ENCODE data around the gene VAV2. TPM values are rescaled to one million over a fixed set of nuclear protein-coding genes. Genes with fewer than 3 reads are reported as not detected.

Gene VAV2
- total RNA-seq, 2 experiments from 2014 or later: 11.0 to 27.8 TPM

DNA sequence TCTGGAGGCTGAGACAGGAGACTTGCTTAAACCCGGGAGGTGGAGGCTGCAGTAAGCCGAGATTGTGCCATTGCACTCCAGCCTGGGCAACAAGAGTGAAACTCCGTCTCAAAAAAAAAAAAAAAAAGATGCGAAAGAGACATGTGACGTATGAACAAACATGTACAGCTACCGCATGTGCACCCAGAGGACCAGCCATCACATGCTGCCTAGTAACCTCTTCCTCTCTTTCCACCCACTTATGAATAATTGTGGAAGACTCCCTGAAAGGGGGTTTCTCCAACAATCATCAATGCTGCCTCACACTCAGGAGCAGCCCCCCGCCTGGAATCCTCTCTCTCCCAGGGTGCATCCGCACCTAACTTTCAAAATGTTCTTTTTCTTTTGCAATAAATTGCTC lies 256.2 kb downstream of the VAV2 start:
- TF ChIP-seq EZH2phosphoT487 (IDR thresholded peaks at IDR 0.05; ENCODE audit: borderline replicate concordance, low read depth, low read length): no peak
- TF ChIP-seq, protein P1, sequence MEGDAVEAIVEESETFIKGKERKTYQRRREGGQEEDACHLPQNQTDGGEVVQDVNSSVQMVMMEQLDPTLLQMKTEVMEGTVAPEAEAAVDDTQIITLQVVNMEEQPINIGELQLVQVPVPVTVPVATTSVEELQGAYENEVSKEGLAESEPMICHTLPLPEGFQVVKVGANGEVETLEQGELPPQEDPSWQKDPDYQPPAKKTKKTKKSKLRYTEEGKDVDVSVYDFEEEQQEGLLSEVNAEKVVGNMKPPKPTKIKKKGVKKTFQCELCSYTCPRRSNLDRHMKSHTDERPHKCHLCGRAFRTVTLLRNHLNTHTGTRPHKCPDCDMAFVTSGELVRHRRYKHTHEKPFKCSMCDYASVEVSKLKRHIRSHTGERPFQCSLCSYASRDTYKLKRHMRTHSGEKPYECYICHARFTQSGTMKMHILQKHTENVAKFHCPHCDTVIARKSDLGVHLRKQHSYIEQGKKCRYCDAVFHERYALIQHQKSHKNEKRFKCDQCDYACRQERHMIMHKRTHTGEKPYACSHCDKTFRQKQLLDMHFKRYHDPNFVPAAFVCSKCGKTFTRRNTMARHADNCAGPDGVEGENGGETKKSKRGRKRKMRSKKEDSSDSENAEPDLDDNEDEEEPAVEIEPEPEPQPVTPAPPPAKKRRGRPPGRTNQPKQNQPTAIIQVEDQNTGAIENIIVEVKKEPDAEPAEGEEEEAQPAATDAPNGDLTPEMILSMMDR (conservative IDR thresholded peaks at IDR 0.05; ENCODE audit: low read length): no peak
- Histone ChIP-seq H3K9me3 (ENCODE audit: low read length) (no peaks in the 10 kb centered on the region), H2AFZ (ENCODE audit: low read length) (no peak overlapping the region), H3K4me1 (ENCODE audit: insufficient read depth, low read length, poor library complexity, severe bottlenecking) (peaks cover 18% of the 10 kb centered on the region), H3K36me3 (ENCODE audit: insufficient read depth, low read length) (no peaks in the 10 kb centered on the region), H3K27ac (ENCODE audit: low read depth, low read length, poor library complexity, severe bottlenecking) (no peak overlapping the region), H3K4me3 (ENCODE audit: low read depth, low read length, poor library complexity, severe bottlenecking) (no peak overlapping the region), H3K4me2 (ENCODE audit: low read length) (no peak overlapping the region), H4K20me1 (ENCODE audit: insufficient read depth, low read length) (no peaks in the 10 kb centered on the region), H3K79me2 (ENCODE audit: insufficient read depth, low read depth, low read length) (no peaks in the 10 kb centered on the region), H3K9me2 (ENCODE audit: insufficient read depth, low read length) (no peaks in the 10 kb centered on the region)
- CTCF ChIA-PET (ENCODE audit: unreplicated experiment): interaction anchor here (0.6 kb wide), 1 partner anchor 150 kb away, joined by 4 read pairs; no protein-coding TSS in a partner anchor
- no peak for DNase-seq (ENCODE audit: low spot score)
- no TSS peak for BruUV-seq (replicated peaks)
- intact Hi-C loops (cut with micrococcal nuclease; ENCODE audit: unreplicated experiment): no loop called here
- POLR2A ChIA-PET: no interaction called here

DNA sequence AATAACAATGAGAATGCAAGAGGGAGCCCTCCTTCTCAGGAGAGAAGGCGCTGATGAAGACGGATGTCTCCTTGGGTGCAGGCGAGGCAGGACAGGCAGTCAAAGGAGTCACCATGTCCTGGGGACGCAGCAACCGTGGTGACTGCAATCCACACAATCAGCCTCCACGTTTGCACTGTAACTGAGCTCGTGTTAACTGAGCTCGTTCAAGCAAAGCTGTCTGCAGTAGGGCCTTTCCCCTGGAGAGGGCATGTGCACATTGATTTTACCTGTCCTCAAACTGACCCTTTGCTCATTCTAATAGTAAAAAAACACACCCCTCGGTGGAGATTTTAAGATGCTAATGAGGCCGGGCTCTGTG lies 256.7 kb downstream of the VAV2 start:
- no peak for TF ChIP-seq EZH2phosphoT487 (IDR thresholded peaks at IDR 0.05; ENCODE audit: borderline replicate concordance, low read depth, low read length)
- TF ChIP-seq, protein P1 (conservative IDR thresholded peaks at IDR 0.05; ENCODE audit: low read length): no peak
- Histone ChIP-seq H3K9me3 (ENCODE audit: low read length) (no peaks in the 10 kb centered on the region), H3K36me3 (ENCODE audit: insufficient read depth, low read length) (no peaks in the 10 kb centered on the region), H4K20me1 (ENCODE audit: insufficient read depth, low read length) (no peaks in the 10 kb centered on the region), H3K27ac (ENCODE audit: low read depth, low read length, poor library complexity, severe bottlenecking) (no peak overlapping the region), H2AFZ (ENCODE audit: low read length) (no peak overlapping the region), H3K4me3 (ENCODE audit: low read depth, low read length, poor library complexity, severe bottlenecking) (no peak overlapping the region), H3K4me2 (ENCODE audit: low read length) (peak overlapping the region; percentile 31; the same call in 1 of the 2 replicates), H3K9me2 (ENCODE audit: insufficient read depth, low read length) (no peaks in the 10 kb centered on the region), H3K79me2 (ENCODE audit: insufficient read depth, low read depth, low read length) (no peaks in the 10 kb centered on the region), H3K4me1 (ENCODE audit: insufficient read depth, low read length, poor library complexity, severe bottlenecking) (peaks cover 18% of the 10 kb centered on the region)
- peak; percentile 13 for DNase-seq (ENCODE audit: low spot score)
- BruUV-seq (replicated peaks): no TSS peak
- intact Hi-C loops (cut with micrococcal nuclease; ENCODE audit: unreplicated experiment): no loop called here
- CTCF ChIA-PET (ENCODE audit: unreplicated experiment): no interaction called here
- POLR2A ChIA-PET: no interaction called here

DNA sequence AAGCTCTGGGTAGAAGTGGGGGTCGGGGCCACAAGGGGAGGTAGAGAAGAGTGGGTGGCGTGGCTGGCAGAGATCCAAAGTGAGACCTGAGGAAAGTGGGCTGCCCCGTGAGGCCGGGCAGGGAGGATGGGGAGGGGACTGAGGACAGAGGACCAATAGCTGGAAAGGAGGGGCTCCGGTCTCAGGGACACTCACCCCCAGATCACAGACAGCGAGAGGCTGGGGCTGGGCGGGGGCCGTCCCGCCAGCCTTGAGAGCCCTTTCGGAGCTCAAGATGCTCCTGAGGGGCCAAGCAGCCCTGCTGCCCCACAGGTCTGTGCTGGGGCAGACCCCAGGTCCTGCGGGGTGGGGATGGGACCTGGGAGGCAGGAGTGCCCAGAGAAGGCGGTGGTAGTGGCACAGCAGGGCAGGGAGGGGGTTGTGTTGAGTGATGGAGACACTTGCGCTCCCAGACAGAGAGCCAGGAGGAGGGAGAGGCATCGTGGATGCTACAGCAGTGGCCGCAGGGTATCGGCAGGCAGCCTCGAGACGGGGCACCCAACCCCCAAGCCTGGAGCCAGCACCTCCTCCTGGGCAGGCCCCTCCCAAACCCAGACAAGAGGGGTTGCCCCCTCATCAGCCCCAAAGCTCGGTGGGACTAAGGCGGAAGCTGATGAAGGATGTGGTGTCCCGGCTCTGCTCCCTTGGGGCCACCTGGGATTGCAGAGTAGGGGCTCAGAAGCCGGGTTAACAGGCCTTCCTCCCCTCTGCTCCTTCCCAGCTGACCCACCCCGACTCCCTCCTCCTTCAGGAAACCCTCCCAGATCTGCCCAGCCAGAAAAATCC lies 257.3 kb downstream of the VAV2 start:
- ChIA-PET CTCF (ENCODE audit: unreplicated experiment) (no interaction called here), POLR2A (no interaction called here)
- H3K27ac ChIP-seq (ENCODE audit: low read depth, low read length, poor library complexity, severe bottlenecking): no peak overlapping the region
- no peaks in the 10 kb centered on the region for H3K9me2 ChIP-seq (ENCODE audit: insufficient read depth, low read length)
- BruUV-seq (replicated peaks): no TSS peak
- H3K4me3 ChIP-seq (ENCODE audit: low read depth, low read length, poor library complexity, severe bottlenecking): no peak overlapping the region
- H3K4me2 ChIP-seq (ENCODE audit: low read length): peak overlapping the region; percentile 31; the same call in 1 of the 2 replicates
- DNase-seq (ENCODE audit: low spot score): no peak
- peaks cover 18% of the 10 kb centered on the region for H3K4me1 ChIP-seq (ENCODE audit: insufficient read depth, low read length, poor library complexity, severe bottlenecking)
- H3K9me3 ChIP-seq (ENCODE audit: low read length): no peaks in the 10 kb centered on the region
- TF ChIP-seq, protein P1 (conservative IDR thresholded peaks at IDR 0.05; ENCODE audit: low read length): no peak
- no peak for TF ChIP-seq EZH2phosphoT487 (IDR thresholded peaks at IDR 0.05; ENCODE audit: borderline replicate concordance, low read depth, low read length)
- intact Hi-C loops (cut with micrococcal nuclease; ENCODE audit: unreplicated experiment): no loop called here
- H2AFZ ChIP-seq (ENCODE audit: low read length): no peak overlapping the region
- H4K20me1 ChIP-seq (ENCODE audit: insufficient read depth, low read length): no peaks in the 10 kb centered on the region
- no peaks in the 10 kb centered on the region for H3K36me3 ChIP-seq (ENCODE audit: insufficient read depth, low read length)
- H3K79me2 ChIP-seq (ENCODE audit: insufficient read depth, low read depth, low read length): no peaks in the 10 kb centered on the region
